Right lobe of liver (tissue), 6 donors: Measurements from ENCODE around the gene HOXB7. TPM values are rescaled to one million over a fixed set of nuclear protein-coding genes. Genes with fewer than 3 reads are reported as not detected.

ENCODE experiments used
- ATAC-seq, 4 donors: fragments of 200-7000 bp; cut with Tn5 transposase; one replicate each; pipeline ENCODE4 v1.9.1; 2020; ENCODE audit warnings: mild to moderate bottlenecking in 4 of 4, moderate library complexity in 4 of 4
- DNase-seq, 3 donors: peaks; one replicate each; pipeline ENCODE4 v3.0.0-alpha.2; 2020
- H3K27ac ChIP-seq, 3 donors: fragments of 200-600 bp; one replicate each; pipeline ENCODE4 v1.8.0; 2022
- H3K27me3 ChIP-seq, 2 donors: fragments of 200-600 bp; one replicate each; pipeline ENCODE4 v1.8.0; 2022
- H3K36me3 ChIP-seq, 4 donors: fragments of 200-600 bp; sonication (generic) in 1 of 4; one replicate each; pipeline versions ENCODE4 v1.5.1 to v1.8.0; 2017 to 2022; ENCODE audit warnings: control low read depth in 1 of 4
- H3K4me1 ChIP-seq, 4 donors: fragments of 200-600 bp; sonication (generic) in 1 of 4; one replicate each; pipeline versions ENCODE4 v1.5.1 to v1.8.0; 2017 to 2022; ENCODE audit warnings: control low read depth in 1 of 4
- H3K4me3 ChIP-seq, 3 donors: fragments of 200-600 bp; one replicate each; pipeline ENCODE4 v1.8.0; 2022
- H3K9me3 ChIP-seq, 4 donors: fragments of 200-600 bp; sonication (generic) in 1 of 4; one replicate each; pipeline versions ENCODE4 v1.5.1 to v1.8.0; 2017 to 2022; ENCODE audit warnings: control low read depth in 1 of 4
- CTCF ChIP-seq, 4 donors: fragments of 200-600 bp in 3 of 4; fragments of 450-650 bp in 1 of 4; IDR thresholded peaks; one replicate each; pipeline versions ENCODE4 v1.5.1 to v1.8.0; 2016 to 2022; ENCODE audit warnings: antibody characterized with exemption in 4 of 4, mild to moderate bottlenecking in 2 of 4
- POLR2A ChIP-seq: fragments of 450-650 bp; IDR thresholded peaks from one replicate; pipeline ENCODE4 v1.6.1; 2017; ENCODE audit warnings: antibody characterized with exemption, mild to moderate bottlenecking
- WGBS: methylation state at CpG from one replicate; pipeline ENCODE4 v1.1.6; 2018; ENCODE audit warnings: low coverage, low lambda C conversion rate; ENCODE audit not compliant: insufficient coverage; ENCODE audit errors: missing lambda C conversion rate; 5-methylcytosine and 5-hydroxymethylcytosine counted together
- intact Hi-C, 2 donors: fragments of 100-400 bp; cut with DNase I; formaldehyde crosslinking; loops; one replicate each; pipeline versions ENCODE4 v1.11.2 to v1.14.1; 2022
- total RNA-seq, 6 experiments: library from RNA; depleted of rRNA in 2 of 6; stranded (reverse); fragments of >200 nt in 2 of 6; fragmentation: NEBNext Ultra II Directional in 3 of 6; extraction: Animal tissue kit (Norgen Biotek cat#: 25700) in 3 of 6; gene quantifications; one replicate each; pipeline versions ENCODE4 v1.1.0 to v1.2.4, GENCODE V29; 2016 to 2023
- donor health status: DM: no; HTN: yes; CAD: no.
- donor health status: DM: no; HTN: no; CAD: no.
- donor health status: DM: no; HTN: no; CAD: no.
- donor health status: DM: no; HTN: yes; CAD: no.
- donor health status: DM: no; HTN: yes; CAD: no.

The HOXB7 gene
- total RNA-seq, 6 experiments from 2014 or later, result 0.16 to 0.79 (median 0.30) TPM; not detected in 2

- 2% methylated on average over 20 of the region's 50 CpGs for WGBS
- DNase-seq, result peak in 1 of 3 donors; percentile 35
- ATAC-seq, result peak; percentile 9 to 11 (median 9)
- intact Hi-C loops, result no loop called here
- H3K27me3 ChIP-seq, result peaks cover 0 to 43% of the 10 kb centered on the region in 2 donors
- H3K4me3 ChIP-seq, result peak within 1 kb of the TSS; percentile 10 to 32 (median 14)
- TF ChIP-seq POLR2A (no peak), CTCF (IDR thresholded peaks at IDR 0.05) (no peak)
- peaks cover 0 to 9% (median 0%) of the 10 kb centered on the region in 4 donors for H3K4me1 ChIP-seq
- H3K36me3 ChIP-seq, result no peaks in the 10 kb centered on the region
- H3K9me3 ChIP-seq, result no peaks in the 10 kb centered on the region
- H3K27ac ChIP-seq, result peak within 1 kb of the TSS; percentile 15 to 47 (median 44)
These were observed 17.5 kb downstream of the HOXB7 start, which contains the start of gene HOXB5 for GRCh38 chr17:48593126-48593829. Gene HOXB5 (minus strand): TSS chr17:48593779. CDS start chr17:48593682, 97 bp downstream.

GRCh38 chr17:48592577-48592976, 18.2 kb downstream of the HOXB7 start:
- no peak for TF ChIP-seq CTCF (IDR thresholded peaks at IDR 0.05)
- TF ChIP-seq POLR2A, result no peak
- Histone ChIP-seq H3K27ac (peak overlapping the region in 2 of 3 donors; percentile 15 to 44), H3K36me3 (no peaks in the 10 kb centered on the region), H3K4me3 (peak overlapping the region; percentile 10 to 32 (median 14)), H3K9me3 (no peaks in the 10 kb centered on the region), H3K27me3 (peaks cover 0 to 36% of the 10 kb centered on the region in 2 donors), H3K4me1 (peaks cover 0 to 2% (median 0%) of the 10 kb centered on the region in 4 donors)
- 11% methylated on average over 14 of the region's 14 CpGs for WGBS
- ATAC-seq, result peak in 3 of 4 donors; percentile 8 to 20 (median 14)
- intact Hi-C loops, result no loop called here
- no peak for DNase-seq

GRCh38 chr17:48592057-48592514, 18.7 kb downstream of the HOXB7 start:
- Histone ChIP-seq H3K36me3 (no peaks in the 10 kb centered on the region), H3K4me3 (peak overlapping the region; percentile 8 to 32 (median 14)), H3K27me3 (peaks cover 0 to 33% of the 10 kb centered on the region in 2 donors), H3K9me3 (no peaks in the 10 kb centered on the region), H3K4me1 (no peaks in the 10 kb centered on the region), H3K27ac (peak overlapping the region in 1 of 3 donors; percentile 44)
- ATAC-seq, result no peak
- 27% methylated on average over 7 of the region's 33 CpGs for WGBS
- peak in 1 of 3 donors; percentile 35 for DNase-seq
- TF ChIP-seq CTCF (IDR thresholded peaks at IDR 0.05) (no peak), POLR2A (no peak)
- intact Hi-C loops, result no loop called here

- intact Hi-C loops, result no loop called here
- no peak for DNase-seq
- H3K27ac ChIP-seq, result peak overlapping the region in 1 of 3 donors; percentile 44
- peaks cover 0 to 38% of the 10 kb centered on the region in 2 donors for H3K27me3 ChIP-seq
- no peaks in the 10 kb centered on the region for H3K9me3 ChIP-seq
- TF ChIP-seq POLR2A (no peak), CTCF (IDR thresholded peaks at IDR 0.05) (no peak)
- no peak for ATAC-seq
- 73% methylated on average over 9 of the region's 10 CpGs for WGBS
- H3K4me1 ChIP-seq, result no peaks in the 10 kb centered on the region
- H3K4me3 ChIP-seq, result no peak overlapping the region
- no peaks in the 10 kb centered on the region for H3K36me3 ChIP-seq
These were observed 19.4 kb downstream of the HOXB7 start for GRCh38 chr17:48591255-48592056.
